ENCODE results near the gene TEF. TPM values are rescaled to one million over a fixed set of nuclear protein-coding genes. Genes with fewer than 3 reads are reported as not detected.
"Not testable (repeated sequence)": the region's sequence is repeated elsewhere in the genome, so short reads cannot be mapped to it uniquely, and the experiment has no call there.

Gene TEF
- total RNA-seq, 1 donor from 2014 or later, result 23.5 TPM

DNA sequence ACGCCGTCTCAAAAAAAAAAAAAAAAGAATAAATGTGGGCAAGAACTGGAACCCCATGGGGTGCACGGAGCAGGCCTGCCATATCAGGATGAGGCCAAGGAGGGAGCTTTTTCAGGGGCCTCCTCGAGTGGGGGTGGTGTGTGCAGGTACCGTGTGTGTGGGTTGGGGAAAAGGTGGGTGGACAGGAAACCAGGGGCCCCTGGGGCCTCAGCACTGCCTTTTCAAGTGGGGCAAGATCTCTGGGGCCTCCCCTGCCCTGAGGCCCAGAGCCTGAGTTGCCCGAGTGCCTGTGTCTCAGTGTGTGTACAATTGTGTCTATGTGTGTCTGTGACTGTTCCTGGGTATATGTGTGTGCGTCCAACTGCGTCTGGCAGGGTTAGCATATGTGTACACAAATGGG is 23.8 kb downstream of the TEF start:
- no peak for ATAC-seq
- intact Hi-C loops (cut with DNase I), result loop anchor here (2.0 kb wide), 2 partner anchors 111 to 119 kb away; no protein-coding TSS in a partner anchor

DNA sequence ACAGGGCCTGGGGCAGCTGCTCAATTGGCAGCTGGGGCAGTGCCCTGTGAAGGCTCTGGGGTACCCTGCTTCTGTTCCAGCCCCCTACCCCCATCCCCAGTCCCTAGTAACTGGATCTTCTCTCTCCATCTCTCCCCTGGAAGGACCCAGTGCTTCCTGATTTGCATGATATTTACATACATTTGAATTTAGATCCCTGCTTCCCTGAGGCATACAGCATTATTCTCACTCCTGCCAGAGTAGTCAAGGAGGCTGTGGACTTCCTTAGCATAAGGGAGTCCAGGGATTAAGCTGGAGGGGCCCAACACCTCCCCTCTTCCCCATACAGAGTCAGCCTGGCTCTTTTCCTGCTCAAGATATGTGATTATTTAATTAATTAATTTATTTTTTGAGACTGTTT is 24.7 kb downstream of the TEF start:
- DNase-seq (ENCODE audit: missing footprints), result no peak
- no peak for ATAC-seq
- intact Hi-C loops (cut with DNase I), result no loop called here

More for the DNA sequence above, 23.8 kb downstream of the TEF start:
- DNase-seq (ENCODE audit: missing footprints), result no peak

- DNase-seq (ENCODE audit: missing footprints) (no peak), ATAC-seq (no peak)
- intact Hi-C loops (cut with DNase I), result no loop called here
Measured at GRCh38 chr22:41407433-41407832, 25.7 kb downstream of the TEF start.

GRCh38 chr22:41408665-41409064 is 26.9 kb downstream of the TEF start:
- DNase-seq (ENCODE audit: missing footprints) (no peak), ATAC-seq (no peak)
- intact Hi-C loops (cut with DNase I), result no loop called here

- peak; percentile 79 for DNase-seq (ENCODE audit: missing footprints)
- ATAC-seq, result peak; percentile 71
- intact Hi-C loops (cut with DNase I), result loop anchor here (2.0 kb wide), 1 partner anchor 150 kb away; no protein-coding TSS in a partner anchor
Measured at GRCh38 chr22:41410311-41410751, 28.6 kb downstream of the TEF start.

- ATAC-seq, result peak; percentile 12
- intact Hi-C loops (cut with DNase I), result loop anchor here (2.0 kb wide), 1 partner anchor 150 kb away; no protein-coding TSS in a partner anchor
- no peak for DNase-seq (ENCODE audit: missing footprints)
Measured at GRCh38 chr22:41411021-41411851, 29.5 kb downstream of the TEF start.

DNA sequence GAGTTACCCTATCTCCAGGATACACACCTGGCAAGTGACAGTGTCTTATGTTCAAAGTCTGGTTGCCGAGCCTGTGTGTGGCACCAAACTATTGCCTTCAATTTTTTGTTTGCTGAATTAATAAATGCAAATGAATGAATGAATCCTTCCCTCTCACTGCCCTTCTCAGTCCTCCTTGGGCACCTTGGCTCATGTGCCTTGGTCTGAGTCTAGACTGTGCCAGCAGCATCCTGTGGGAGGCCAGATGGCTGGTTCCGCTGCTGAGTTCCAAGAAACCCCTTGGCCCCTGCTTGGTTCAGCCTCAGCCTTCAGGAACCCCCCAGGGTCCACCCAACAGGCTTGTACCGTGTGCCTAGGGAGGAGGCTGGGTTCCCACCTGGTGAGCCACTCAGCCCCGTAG is 33.8 kb downstream of the TEF start:
- intact Hi-C loops (cut with DNase I), result no loop called here
- no peak for ATAC-seq
- DNase-seq (ENCODE audit: missing footprints), result no peak

GRCh38 chr22:41417622-41418390 is 36.1 kb downstream of the TEF start:
- ATAC-seq (peak; percentile 73), DNase-seq (ENCODE audit: missing footprints) (peak; percentile 94)
- intact Hi-C loops (cut with DNase I), result no loop called here

DNA sequence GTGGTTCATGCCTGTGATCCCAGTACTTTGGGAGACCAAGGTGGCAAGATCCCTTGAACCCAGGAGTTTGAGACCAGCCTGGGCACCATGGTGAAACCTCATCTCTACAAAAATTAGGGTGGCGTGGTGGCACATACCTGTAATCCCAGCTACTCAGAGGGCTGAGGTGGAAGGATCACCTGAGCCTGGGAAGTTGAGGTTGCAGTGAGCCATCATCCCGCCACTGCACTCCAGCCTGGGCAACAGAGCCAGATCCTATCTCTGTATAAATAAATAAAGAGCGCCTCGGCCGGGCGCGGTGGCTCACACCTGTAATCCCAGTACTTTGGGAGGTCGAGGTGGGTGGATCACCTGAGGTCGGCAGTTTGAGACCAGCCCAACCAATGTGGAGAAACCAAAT is 37.0 kb downstream of the TEF start:
- intact Hi-C loops (cut with DNase I), result no loop called here
- DNase-seq (ENCODE audit: missing footprints) (no peak), ATAC-seq (no peak)

DNA sequence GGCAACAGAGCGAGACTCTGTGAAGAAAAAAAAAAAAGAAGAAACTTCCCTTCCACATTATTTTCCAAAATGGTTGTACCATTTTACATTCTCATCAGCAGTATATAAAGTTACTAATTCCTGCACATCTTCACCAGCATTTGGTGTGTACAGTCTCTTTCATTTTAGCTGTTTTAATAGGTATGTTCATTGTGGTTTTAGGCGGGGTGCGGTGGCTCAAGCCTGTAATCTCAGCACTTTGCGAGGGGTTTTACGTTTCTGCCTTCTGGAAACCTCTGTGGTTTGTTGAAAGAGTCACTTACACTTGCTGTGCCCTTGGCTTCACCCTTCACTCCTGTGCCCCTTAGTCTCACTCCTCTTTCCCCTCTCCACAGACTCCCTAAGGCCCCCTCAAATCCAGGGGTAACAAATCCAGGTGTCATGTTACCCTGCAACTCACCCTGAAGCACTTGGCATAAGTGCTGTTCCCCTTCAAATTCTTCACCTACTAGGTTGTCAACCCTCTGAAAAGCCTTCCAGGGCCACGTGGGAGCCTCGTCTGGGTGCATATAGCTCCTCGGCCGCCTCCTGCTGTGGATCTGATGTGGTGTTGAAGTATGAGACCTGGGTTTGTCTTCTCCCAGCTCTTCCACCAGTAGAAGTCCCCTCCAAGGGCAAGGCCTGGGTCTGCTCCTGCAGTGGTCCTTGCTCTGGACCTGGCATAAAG is 44.1 kb downstream of the TEF start:
- no peak for ATAC-seq
- intact Hi-C loops (cut with DNase I), result no loop called here

GRCh38 chr22:41429232-41429950 is 47.6 kb downstream of the TEF start:
- ATAC-seq, result no peak
- no peak for DNase-seq (ENCODE audit: missing footprints)
- intact Hi-C loops (cut with DNase I), result no loop called here

More for the DNA sequence above, 44.1 kb downstream of the TEF start:
- no peak for DNase-seq (ENCODE audit: missing footprints)

- no peak for ATAC-seq
- DNase-seq (ENCODE audit: missing footprints), result no peak
- intact Hi-C loops (cut with DNase I), result no loop called here
Measured at GRCh38 chr22:41429951-41430332, 48.2 kb downstream of the TEF start.

GRCh38 chr22:41431656-41432055 is 49.9 kb downstream of the TEF start:
- no peak for ATAC-seq

DNA sequence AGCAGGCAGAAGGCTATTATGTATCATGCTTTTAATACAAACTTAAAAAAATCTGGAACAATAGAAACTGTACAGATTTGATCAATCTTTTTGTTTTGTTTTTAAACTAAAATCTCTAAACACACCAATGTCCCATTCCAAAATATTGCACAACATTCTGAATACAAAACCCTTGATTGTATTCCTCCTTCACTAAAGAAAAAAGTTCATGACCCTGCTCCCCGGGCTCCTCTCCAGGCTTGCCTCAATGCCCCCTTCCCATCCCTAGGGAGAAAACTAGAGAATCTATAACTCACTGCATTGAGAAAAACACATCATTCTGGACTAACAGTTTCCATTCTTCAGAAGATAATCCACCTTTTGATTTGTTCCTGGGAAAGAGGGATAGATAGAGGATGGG is 51.7 kb downstream of the TEF start:
- intact Hi-C loops (cut with DNase I); ATAC-seq: not testable (repeated sequence)

More at GRCh38 chr22:41431656-41432055, 49.9 kb downstream of the TEF start:
- DNase-seq (ENCODE audit: missing footprints), result no peak
- intact Hi-C loops (cut with DNase I), result no loop called here

GRCh38 chr22:41434361-41435003 is 52.7 kb downstream of the TEF start:
- DNase-seq (ENCODE audit: missing footprints); intact Hi-C loops (cut with DNase I): not testable (repeated sequence)
- peak; percentile 9 for ATAC-seq

More for the DNA sequence above, 51.7 kb downstream of the TEF start:
- not testable (repeated sequence) for DNase-seq (ENCODE audit: missing footprints)

GRCh38 chr22:41435560-41435959 is 53.8 kb downstream of the TEF start:
- DNase-seq (ENCODE audit: missing footprints), result no peak
- intact Hi-C loops (cut with DNase I), result no loop called here
- ATAC-seq, result no peak

DNA sequence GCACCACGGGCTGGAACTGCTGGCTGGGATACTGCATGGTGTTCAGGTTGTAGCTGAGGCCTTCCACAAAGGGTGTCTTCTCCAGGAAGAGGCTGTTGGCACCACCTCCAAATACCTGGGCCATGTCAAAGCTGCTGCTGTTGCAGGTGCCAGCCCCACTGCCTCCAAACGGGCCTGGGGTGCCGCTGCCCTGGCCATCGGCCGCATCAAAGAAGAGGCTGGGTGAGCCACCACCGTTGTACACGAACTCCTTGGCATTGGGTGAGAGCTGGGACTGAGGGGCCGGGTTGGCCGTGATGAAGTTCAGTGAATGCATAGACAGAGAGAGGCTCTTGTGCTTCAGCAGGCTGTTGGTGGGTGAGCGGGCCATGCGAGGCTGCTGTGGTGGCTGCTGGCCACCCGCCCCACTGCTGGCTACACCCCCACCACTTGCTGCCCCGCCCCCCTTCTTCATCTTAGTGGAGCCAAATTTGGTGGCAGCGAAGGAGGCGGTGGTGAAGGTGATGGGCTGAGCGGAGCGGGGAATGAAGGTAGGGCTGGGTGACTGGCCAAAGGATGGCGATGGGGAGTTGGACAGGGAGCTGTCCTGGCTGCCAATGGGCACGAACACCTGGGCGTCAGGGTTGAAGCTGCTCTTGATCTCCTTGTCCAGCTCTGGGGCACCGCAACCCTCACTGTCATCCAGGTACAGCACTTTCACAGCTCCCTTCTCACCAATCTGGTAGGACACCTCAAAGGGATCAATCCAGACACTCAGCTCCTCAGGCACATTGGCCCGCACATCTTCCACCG is 54.8 kb downstream of the TEF start:
- intact Hi-C loops (cut with DNase I), result no loop called here
- ATAC-seq, result no peak
- DNase-seq (ENCODE audit: missing footprints), result no peak
